GM21528 (cell line): ENCODE results near the gene SCFD2.

Experiments used
- ATAC-seq: cut with Tn5 transposase; IDR thresholded peaks from one replicate; pipeline ENCODE4 v1.9.1; 2021; ENCODE audit warnings: mild to moderate bottlenecking, moderate library complexity; ENCODE audit not compliant: unreplicated experiment, low FRiP score

SCFD2 gene

DNA sequence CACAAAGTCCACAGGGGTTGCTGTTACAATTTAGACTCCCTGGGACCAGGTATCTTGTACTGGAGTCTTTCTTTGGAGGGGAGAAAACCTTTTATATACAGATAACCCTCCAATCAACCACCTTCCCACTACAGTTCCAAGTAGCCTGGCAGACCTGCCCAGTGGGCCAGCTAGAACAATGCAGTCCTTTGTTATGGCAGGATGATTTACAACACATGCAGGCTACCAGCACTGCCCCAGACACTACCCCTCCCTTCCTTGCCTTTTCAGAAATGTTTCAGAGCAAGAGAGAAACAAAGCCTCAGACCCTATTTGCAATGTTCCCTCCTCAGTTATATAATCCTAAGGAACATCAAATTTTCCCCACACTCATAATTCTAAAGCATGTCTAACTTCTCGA is 492.7 kb downstream of the SCFD2 start:
- no peak for ATAC-seq

DNA sequence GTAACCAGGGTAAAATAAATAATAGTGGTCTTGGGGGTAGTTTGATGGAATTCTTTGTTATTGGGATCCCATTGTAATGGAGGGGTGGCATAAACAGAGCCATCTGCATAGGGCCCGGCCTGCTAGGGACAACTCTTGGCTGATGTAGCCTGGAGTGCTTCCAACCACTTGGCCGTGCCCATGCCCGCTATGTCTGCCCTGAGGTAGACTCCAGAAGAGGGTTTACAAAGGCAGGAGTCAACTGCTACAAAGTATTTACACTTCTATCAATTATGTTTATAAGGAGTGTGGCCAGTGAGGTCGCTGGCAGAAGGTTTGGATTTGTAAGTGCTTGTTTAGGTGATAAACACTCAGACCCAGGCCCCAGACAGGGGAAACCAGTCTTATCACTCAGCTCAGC is 495.6 kb downstream of the SCFD2 start:
- ATAC-seq, result no peak

DNA sequence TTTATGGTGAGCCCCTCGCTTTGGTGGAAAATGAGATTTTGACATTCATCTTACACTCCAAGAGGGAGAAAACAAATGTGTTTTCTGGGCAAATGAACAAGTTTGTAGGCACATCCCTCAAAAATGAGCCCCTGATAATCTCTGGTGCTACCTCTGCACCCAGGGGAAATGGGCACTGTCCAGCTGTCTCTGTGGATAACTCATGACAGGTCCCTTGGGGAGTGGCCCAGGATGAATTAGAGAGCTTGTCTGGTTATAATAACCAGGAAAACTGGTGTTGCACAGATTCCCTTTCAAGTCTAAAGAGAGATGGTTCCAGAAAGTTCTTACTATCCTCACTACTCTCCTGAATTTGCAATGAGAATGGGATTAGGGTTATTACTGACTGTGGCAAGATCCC is 496.2 kb downstream of the SCFD2 start:
- no peak for ATAC-seq

DNA sequence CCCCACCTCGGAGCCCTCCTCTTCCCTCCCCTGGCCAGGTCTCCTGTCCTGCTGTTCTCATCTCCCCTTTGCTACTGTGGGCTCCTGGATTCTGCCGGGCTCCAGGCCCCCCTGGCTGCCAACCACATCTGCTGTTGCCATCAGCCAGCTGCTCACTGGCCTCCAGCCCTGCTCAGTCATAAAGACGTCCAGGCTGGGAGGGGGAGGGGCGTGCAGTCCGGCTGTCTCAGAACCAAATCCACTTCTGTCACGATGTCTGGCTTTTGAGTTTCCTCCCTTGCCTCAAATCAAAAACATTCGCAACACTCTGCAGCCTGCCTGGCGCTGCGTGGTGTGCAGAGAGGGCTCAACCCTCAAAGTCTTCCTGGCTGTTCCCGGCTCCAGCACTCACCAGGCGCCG is 496.7 kb downstream of the SCFD2 start:
- ATAC-seq, result no peak

DNA sequence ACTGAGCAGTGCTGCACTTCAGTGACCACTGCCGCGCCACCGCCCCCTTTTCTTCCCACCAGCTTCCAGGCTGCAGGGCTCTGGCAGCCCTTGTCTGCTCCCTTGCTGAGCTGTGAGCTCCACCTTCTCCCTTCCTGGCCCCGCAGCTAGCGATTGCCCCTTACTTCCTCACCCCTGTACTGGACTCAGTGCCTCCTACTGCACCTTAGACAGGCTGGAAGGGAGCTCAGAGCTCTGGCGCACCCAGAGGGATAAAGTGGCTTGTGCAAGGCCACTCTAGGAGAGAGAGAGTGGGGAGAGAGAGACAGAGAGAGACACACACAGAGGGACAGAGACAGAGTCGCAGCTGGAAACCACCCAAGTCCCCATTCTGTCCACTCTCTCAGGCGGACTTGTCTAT is 497.7 kb downstream of the SCFD2 start:
- ATAC-seq, result no peak

DNA sequence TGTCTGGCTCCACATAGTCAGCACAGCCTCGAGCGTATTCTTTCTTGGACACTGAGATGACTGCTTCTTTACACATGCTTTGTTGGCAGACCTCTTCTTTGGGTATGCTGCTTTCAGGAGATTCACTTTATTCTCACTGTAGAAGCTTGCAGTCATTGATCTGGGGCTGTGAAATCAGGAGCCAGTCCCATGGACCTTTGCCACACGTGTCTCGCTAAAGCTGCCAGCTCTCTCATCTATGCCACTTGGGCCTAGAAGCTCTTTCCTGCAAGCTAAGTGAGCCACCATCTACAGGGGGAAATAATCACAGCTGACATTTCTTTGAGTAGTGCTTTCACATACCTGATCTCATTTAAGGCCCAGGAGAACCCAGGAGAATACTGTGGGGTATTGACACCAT is 498.7 kb downstream of the SCFD2 start:
- ATAC-seq, result no peak

DNA sequence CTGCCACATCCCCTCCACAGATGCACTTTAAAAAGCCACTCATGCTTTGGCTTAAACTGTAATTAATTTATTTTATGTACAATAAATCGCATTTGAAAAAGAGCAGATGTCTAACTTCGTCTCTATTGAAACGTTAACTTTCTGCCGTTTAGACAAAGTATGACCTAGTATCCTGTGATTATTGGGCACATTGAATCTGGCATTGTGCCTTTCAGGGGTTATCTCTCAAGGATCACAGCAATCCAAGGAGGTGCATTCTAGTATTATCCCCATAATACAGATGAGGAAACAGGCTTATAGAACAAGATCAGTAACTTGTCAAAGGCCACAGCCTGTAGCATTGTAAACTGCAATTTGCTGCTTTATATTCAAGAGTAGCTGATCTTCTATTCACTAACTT is 499.1 kb downstream of the SCFD2 start:
- ATAC-seq, result no peak

DNA sequence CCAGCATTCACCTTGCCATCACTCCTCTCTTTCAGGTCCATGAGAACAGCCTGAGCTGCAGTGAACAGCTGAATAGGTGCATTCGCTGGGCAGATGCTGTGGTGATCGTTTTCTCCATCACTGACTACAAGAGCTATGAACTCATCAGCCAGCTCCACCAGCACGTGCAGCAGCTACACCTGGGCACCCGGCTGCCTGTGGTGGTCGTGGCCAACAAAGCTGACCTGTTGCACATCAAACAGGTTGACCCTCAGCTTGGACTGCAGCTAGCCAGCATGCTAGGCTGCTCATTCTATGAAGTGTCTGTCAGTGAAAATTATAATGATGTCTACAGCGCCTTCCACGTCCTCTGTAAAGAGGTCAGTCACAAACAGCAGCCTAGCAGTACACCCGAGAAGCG is 500.6 kb downstream of the SCFD2 start:
- no peak for ATAC-seq

DNA sequence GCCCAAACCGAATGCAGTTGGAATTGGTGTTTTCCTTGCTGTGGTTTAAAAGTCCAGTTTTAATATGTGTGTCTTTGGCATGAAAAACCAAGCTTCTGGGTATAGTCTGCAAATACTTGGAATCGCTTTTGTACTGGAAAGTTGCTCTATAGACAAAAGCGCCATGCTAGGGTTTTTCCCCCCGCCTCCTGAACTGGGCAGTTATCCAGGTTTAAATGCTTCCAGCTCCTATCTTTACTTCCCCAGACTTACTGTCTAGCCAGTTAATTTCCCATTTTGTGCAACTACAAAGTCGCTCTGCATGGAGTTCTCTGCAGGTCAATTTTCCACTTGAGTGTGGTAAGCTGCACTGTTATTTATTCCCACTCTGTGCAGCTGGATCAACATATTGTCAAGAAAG is 501.1 kb downstream of the SCFD2 start:
- no peak for ATAC-seq

DNA sequence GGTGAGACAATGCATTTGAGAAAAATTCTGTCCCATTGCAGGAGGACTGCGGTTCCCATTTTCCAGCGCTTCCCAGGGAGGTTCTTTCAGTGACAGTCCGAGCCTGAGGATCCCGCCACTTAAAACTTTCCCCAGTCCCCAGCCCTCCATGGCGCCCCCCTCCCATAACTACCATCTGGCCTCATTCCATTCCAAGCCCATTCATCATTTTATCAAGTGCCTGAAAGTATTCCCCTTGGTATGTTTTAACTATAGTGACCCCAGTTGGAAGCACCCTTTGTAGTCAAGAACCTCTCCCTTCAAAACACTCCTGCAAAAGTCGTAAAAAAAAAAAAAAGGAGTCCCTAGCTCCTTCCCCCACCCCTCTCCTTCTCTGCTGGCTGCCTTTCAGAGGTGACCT is 502.5 kb downstream of the SCFD2 start:
- ATAC-seq, result no peak

DNA sequence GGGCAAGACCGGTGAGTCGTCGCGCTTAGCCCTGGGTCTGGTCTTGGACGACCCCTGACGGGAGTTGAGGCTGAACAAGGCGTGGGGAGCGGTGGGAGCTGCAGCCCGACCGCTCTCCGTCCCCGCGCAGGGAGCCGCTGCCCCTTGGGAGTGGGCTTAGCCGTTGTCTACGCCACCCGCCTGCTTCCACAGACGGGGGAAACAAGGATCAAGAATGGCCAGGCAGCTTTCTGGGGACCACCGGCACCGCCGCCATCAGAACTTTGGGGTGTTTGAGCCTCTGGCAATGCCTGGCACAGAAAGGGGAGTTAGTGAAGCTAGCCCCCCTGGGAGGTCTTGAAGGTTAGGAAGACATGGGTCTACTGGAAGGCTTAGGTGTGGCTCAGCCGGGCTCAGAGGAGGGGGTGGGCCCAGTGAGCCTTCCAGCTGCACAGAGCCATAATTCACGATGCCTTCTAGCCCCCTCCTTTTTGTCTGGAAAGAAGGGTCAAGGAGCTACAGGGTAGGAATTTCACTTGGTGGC is 503.2 kb downstream of the SCFD2 start:
- ATAC-seq, result no peak

DNA sequence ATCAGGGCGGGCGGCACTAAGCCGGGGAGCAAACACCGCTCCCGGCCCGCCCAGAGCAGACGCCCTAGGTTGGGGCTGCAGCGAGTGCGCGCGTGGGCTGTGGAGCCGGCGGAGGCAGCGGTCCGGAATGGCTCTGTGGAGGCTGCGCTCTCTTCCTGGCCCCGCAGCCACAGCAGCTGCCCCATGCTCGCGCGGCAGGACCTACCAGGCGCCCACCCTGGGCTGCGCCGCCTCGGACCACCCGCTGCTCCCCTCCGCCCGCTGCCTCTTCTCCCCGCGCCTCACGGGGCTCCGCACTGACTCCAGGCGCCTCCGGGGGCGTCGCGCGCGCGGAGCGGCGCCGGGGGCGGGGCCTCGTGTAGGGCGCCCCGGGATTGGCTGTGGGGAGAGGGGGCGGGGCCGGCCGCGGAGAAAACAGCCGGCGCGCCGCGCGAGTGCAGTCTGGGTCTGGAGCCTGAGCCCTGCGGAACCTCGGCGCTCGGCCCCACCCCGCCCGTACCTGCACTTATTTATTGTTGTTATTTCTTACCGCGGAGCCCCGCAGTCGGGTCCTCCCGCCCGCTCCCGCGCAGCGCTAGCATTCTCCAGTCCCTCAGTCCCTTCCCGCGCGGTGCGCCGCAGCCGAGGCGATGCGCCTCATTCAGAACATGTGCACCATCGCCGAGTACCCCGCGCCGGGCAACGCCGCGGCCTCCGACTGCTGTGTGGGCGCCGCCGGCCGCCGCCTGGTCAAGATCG is 503.8 kb downstream of the SCFD2 start, which contains the start of gene RASL11B:
TSS of gene RASL11B (plus strand) at position 439 of the 738 bp plus-strand sequence. CDS start at position 630, 191 bp downstream.
- ATAC-seq, result peak; percentile 100

DNA sequence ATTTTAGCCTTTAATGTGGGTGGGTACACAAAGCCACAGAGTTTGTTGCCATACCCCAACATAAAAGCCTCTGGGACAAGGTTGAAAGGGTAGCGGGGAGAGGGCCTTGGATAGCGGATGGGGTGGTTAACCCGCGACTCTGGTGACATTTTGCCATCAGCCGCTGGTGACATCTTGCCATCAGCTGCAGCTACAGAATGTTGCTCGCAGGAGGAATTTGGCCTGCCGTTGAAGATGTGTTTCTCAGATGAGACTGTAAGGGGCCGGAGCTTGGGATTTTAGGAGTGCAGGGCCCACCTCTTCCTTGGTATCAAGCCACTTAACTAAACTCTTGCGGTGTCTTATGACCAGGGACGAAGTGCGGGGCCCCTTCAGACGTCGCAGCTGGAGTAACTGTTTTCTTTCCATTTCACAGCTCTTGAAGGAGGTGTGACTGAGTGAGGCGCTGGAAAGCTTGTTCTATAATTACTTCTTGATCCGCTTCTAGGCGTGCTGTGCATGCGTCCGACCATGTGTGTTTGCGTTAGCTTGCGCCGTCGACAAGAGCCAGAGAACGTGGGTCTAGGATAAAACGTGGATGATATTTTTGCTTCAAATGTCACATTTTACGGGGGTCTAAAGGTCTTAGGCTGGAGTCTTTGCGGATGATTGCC is 504.6 kb downstream of the SCFD2 start:
- no peak for ATAC-seq

DNA sequence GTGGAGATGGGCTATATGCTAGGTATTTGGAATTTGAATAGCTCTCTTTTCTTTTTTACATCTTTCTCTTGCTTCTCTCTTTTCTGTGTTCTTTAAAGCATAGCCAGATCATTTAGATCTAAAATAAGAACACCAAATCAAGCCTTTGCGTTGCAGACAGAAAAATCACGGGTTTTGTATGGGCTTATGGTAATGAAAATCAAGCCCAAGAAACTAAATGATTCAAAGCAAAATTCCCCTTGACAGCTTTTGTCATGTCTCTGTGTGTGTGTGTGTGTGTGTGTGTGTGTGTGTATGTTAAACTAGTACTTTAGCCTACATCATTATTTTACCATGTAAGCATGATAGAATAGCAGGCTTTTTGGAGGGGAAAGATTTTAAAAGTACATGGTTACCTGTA is 505.5 kb downstream of the SCFD2 start:
- no peak for ATAC-seq

DNA sequence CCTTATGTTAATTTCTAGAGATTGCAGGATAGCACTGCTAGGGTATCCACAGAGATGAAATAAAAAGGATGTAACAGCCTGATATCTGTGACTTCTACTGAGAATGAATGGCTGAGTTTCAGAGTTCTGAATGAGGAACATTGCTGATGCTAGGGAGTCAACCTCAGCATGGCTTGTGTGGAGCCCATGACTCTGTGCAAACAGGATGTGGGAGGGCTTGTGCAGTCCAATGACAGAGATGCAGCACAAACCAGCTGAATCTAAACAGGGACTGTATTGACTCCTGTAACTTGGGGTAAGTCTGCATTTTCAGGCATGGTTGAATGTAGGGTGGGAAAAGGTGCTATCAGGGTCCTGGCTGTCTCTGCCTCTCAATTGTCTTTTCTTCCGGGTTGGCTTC is 509.1 kb downstream of the SCFD2 start:
- no peak for ATAC-seq

DNA sequence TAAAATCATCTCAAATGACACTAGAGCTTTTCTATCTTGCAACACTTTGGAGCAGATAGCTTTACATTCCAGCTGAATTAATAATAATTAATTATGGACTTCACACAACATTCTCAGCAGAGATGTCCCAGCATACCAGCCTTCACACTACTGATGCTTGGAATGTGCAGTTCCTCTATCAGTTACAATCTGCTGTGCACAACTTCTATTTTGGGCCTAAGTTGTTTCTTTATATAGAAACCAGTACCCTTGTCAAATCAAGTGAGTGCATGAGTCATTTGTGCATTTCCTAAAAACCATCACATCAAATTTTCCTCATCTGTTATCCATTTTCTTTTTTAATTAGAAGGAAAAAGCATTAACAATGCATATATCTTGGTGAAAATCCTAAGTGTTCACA is 512.5 kb downstream of the SCFD2 start:
- ATAC-seq, result no peak

DNA sequence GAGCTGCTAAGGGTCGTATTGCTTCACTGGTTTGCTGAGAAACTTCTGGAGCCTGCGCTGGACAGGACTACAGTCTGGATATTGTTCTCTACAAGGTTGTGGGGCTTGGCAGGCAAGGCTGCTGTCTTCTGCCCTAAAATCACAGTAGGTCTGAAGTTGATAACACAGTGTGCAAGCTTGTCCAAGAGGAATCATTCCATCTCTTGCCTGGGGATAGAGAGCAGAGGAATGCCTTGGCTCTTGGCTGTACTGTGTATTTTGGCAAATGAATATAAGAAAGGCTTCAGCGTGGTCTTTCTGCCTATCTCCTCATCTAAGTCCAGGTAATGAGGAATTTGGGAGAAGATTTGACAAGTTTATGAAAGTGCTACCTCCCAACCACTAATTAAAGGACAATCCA is 513.1 kb downstream of the SCFD2 start:
- no peak for ATAC-seq

DNA sequence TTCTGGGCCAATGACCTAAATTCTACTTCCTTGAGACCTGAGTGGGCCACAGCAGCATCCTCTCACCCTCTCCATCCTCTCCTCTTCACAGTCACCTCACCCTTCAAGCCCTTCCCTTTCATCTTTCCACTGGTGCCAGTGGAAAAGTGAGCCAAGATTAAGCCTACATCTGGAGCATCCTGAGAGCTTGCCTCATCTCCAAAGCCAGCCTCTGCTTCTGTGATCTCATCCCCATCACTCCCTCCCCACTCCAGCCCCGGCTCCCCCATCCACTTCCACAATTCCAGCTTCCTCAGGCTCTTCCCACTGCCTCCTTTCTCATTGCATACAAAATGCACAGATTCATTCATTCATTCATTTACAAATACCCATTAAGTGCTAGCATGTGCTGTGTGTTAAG is 513.8 kb downstream of the SCFD2 start:
- ATAC-seq, result no peak

DNA sequence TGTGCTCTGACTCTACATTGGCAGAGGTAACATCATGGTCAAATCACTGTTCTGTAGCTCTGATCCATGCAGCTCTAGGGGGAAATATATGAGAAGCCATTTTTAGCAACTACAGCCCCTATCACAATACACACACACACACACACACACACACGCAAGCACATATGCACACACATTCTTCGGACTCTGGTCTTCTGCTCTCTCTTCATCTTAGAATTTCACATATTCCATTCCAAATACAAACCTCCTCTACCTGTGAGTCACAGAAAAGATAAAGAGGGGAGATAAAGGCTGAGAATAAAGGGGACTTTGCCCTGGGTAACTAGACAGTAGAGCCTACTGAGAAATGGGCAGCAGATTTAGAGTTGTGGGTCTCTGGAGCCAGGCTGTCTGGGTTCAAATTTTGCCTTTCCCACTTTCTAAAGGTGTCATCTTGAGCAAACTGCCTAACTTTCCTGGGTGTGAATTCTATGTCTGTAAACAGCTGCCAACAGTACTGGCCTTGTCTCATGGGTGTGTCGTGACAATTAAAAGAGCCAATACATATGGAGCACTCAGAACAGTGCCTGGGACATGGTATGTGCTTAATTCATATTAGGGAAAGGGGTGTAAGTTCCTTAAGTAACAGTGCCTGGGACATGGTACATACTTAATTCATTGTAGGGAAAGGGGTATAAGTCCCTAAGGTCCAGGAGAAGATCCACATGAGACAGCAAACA is 515.3 kb downstream of the SCFD2 start:
- ATAC-seq, result no peak

DNA sequence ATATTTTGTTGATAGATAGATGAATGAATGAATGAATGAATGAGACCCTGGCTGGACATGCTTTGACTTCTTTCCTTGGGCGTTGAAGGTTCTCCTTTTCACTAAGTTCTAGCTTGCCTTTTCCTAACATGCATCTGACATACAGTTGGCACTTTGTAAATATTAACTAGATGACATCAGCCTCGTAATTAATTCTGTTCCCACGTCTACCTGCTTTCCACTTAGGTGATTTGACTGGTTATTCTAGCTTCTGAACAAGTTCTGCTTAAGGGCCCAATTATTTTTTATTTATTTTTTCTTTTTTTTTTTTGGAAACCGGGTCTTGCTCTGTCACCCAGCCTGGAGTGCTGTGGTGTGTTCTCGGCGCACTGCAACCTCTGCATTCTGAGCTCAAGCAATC is 517.6 kb downstream of the SCFD2 start:
- ATAC-seq, result no peak

DNA sequence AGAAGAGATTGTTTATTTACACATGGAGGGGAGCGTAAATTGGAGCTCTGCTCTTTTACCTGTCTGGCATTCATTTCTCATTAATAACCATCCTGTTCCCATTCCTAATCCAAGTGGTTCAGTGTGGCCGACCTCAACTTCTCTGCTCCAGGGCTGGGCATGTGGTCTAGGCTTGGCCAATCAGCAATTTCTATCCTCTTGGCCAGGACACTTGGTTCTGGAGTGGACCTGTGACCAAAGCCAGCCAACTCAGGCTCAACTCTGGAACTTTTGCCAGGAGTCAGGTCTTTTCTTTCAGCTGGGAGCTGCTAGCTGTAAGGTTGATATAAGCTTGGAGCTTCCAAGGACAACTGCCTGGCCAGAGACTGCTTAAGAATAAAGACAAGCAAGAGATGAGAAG is 519.4 kb downstream of the SCFD2 start:
- no peak for ATAC-seq
